Keratinocyte (primary cell): Measurements from ENCODE around the gene PIP5K1A.

ENCODE experiments used
- CTCF ChIP-seq, 3 experiments: IDR thresholded peaks in 1 of 3; conservative IDR thresholded peaks in 1 of 3; optimal IDR thresholded peaks in 1 of 3; 2 replicates in 2 of 3; 3 replicates in 1 of 3; pipeline versions ENCODE3 to v1.5.1; 2011; ENCODE audit warnings: low read length in 3 of 3, mild to moderate bottlenecking in 3 of 3, moderate library complexity in 2 of 3, control low read depth in 1 of 3, inconsistent platforms in 1 of 3; ENCODE audit not compliant: insufficient read depth in 2 of 3; ENCODE audit errors: extremely low read depth in 1 of 3
- EZH2 ChIP-seq: IDR thresholded peaks from one replicate; pipeline ENCODE4 v1.6.1; 2012; ENCODE audit warnings: inconsistent platforms, mild to moderate bottlenecking, low read length, moderate library complexity

GRCh38 chr1:151238467-151238739 lies 40.1 kb downstream of the PIP5K1A start:
- TF ChIP-seq CTCF (optimal IDR thresholded peaks at IDR 0.05 in 1 of 3, IDR thresholded peaks at IDR 0.05 in 1 of 3, conservative IDR thresholded peaks at IDR 0.05 in 1 of 3; ENCODE audit: extremely low read depth in 1 of 3, insufficient read depth in 2 of 3, low read length in 3 of 3) (no peak), EZH2 (no peak)
